Left cardiac atrium (tissue), 4 donors: ENCODE results near the gene LRRC57. TPM values are rescaled to one million over a fixed set of nuclear protein-coding genes. Genes with fewer than 3 reads are reported as not detected.

Experiments used
- ATAC-seq, 2 donors: fragments of 200-7000 bp; cut with Tn5 transposase; one replicate each; pipeline ENCODE4 v1.9.1; 2020; ENCODE audit warnings: mild to moderate bottlenecking in 2 of 2, moderate library complexity in 2 of 2
- DNase-seq: peaks from one replicate; pipeline ENCODE4 v3.0.0-alpha.2; 2020
- intact Hi-C, 2 donors: fragments of 100-400 bp; cut with DNase I; formaldehyde crosslinking; loops; one replicate each; pipeline versions ENCODE4 v1.14.1 to v1.15.1; 2022 to 2023
- long read RNA-seq: library from polyadenylated mRNA; unstranded; transcript quantifications from one replicate; pipeline ENCODE4 v2.0.0, GENCODE V29; 2021
- total RNA-seq, 2 donors: library from RNA; stranded (reverse); fragmentation: NEBNext Ultra II Directional; extraction: Animal tissue kit (Norgen Biotek cat#: 25700); gene quantifications; one replicate each; pipeline ENCODE4 v1.2.1, GENCODE V29; 2021
- donor health status: DM: no; HTN: yes; CAD: no.
- donor health status: DM: no; HTN: yes; CAD: no; lungs with severe emphysema.
- donor health status: DM: yes; HTN: yes; CAD: no.
- donor health status: Dilated cardiomyopathy.

The LRRC57 gene
- 10 to 100 TPM; 13.8 to 15.6 TPM for total RNA-seq
- long read RNA-seq, full-length matches to known transcripts = 7 of 9 reads
- long read RNA-seq, partial matches to known transcripts = 0 of 9 reads
- long read RNA-seq, other reads (novel, unspliced or antisense) = 2 of 9 reads

DNA sequence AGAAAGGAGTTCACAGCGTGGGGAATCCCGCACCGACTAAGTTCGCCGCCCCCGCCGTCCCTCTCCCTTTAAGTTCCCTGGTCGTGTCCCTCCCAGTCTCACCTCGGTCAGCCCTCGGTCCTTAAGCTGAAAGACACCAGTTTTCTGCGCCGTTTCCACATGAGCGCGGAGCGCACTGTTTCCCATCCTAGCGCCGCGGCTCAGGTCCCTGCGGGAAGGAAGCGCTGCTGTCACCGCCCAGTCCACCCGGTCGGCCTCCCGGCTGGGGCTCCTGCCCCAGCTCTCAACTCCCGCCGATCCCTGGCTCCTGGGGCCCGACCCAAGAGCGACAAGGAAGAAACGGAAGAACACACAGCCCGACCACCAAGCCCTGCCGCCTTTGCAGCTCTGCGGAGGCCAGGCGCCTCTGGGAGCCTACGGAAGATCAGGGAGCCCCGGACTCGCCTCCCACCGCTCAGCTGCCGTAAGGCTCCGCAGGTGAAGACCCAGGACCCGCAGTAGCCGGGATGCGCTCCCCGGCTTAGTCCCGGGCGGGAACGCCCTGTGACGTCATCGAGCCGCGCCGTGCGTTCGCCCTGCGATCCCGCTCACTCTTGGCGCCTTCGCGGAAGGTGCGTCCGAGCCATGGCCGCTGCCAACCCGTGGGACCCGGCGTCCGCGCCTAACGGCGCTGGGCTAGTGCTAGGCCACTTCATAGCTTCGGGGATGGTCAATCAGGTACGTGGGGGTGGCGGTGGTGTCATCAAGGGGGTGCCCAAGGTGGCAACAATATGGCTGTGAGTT is at the start of gene LRRC57, which contains the start of gene HAUS2:
Gene LRRC57, minus strand, starts transcription at position 545 of the 783 bp plus-strand sequence. Its CDS starts 359 bp downstream, at position 186.
Gene HAUS2, plus strand, starts transcription at position 590 of the 783 bp plus-strand sequence. Its CDS starts 35 bp downstream, at position 625.
- intact Hi-C loops = loop anchor here (1.0 to 10.0 kb wide), 3 partner anchors 26 to 106 kb away; partner anchors contain the start of gene STARD9 (in 1 of the 2)
- DNase-seq (peak; percentile 93), ATAC-seq (peak; percentile 97)

GRCh38 chr15:42595626-42596240 is 47.1 kb upstream of the LRRC57 start:
- ATAC-seq (peak; percentile 48 to 68), DNase-seq (peak; percentile 43)
- intact Hi-C loops = no loop called here

DNA sequence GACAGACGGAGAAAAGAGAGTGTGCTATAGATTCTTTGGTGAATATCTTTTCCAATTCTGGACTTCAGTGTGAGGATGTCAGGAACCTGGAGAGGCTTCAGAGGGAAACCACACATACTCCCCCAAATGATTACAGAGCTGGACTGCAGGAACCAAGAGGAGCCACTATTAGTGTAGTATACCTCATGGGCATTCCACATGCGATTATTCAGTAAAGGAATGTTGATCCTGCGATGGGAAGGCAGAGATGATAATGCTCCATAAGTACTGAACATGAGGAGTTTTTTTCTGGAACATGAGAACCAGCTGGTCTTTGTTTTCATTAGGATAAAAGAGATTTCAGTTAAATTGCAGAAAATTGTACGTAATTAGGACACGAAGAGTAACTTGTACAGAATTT is 45.5 kb upstream of the LRRC57 start:
- intact Hi-C loops = no loop called here

DNA sequence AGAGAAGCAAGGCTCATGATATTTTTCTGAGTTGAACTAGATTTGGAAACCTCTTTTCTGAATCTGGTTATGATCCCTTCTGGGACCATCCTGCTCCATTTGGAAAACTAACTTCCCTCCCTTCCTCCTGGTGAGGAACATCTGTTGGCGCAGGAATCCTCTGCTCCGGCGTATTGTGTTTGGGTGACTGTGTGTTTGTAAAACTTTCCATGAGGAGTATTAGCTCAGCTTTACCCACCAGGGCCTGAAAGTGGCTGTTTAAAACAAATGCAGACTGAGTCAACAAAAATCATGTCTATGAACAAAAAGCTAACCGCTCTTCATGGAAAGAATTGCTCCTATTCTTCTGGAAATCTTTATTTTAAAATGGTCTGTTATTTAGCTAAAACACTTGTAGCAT is 44.5 kb upstream of the LRRC57 start:
- peak; percentile 58 to 83 for ATAC-seq
- DNase-seq = peak; percentile 55
- intact Hi-C loops = no loop called here

More for the DNA sequence above, 45.5 kb upstream of the LRRC57 start:
- ATAC-seq = no peak
- no peak for DNase-seq

- DNase-seq = no peak
- no peak for ATAC-seq
- intact Hi-C loops = no loop called here
These were observed 44.1 kb upstream of the LRRC57 start for GRCh38 chr15:42592716-42593115.

DNA sequence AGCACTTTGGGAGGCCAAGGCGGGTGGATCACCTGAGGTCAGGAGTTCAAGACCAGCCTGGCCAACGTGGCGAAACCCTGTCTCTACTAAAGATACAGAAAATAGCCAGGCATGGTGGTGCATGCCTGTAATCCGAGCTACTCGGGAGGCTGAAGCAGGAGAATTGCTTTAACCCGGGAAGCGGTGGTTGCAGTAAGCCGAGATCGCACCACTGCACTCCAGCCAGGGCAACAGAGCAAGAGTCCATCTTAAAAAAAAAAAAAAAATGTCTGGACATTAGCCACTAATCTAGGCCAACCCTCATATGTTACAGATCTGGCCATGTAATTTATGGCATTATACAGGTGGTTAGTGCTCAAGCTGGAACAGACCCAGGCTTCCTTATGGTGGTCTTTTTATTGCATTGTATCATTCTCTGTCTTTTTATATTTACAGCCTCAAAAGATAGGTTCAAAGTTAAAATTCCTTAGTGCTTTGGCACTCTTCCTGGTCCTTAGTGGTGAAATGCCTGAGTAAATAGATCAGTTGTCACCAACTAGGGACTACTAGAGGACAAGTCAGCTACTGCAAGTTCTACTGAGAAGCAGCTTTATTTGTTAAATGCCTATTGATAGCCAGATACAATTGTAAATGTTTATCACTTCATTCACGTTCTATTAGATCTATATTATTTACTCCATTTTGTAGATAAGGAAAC is 42.8 kb upstream of the LRRC57 start:
- DNase-seq (no peak), ATAC-seq (peak in 1 of 2 donors; percentile 60)
- intact Hi-C loops = no loop called here

DNA sequence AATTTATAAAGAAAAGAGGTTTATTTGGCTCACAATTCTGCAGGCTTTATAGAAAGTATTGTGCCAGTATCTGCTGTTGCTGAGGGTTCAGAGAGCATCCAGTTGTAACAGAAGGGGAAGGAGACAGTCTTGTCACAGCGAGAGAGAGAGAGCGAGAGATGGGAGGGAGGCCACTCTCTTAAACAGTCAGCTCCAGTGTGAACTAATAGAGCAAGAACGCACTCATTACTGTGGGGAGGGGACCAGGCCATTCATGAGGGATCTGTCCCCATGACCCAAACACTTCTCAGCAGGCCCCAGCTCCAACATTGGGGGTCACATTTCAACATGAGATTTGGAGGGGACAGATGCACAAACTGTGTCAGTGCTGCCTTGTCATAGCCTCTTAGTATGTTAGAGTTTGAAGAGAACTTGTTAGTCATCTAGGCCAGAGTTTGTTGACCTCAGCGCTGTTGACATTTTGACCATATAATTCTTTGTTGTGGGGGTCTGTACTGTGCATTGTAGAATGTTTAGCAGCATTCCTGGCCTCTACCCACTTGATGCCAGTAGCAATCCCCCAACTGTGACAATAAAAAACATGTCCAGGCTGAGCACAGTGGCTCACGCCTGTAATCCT is 42.1 kb upstream of the LRRC57 start:
- DNase-seq (no peak), ATAC-seq (no peak)
- intact Hi-C loops = no loop called here

GRCh38 chr15:42584031-42584765 is 35.6 kb upstream of the LRRC57 start:
- intact Hi-C loops = no loop called here
- ATAC-seq (no peak), DNase-seq (no peak)

DNA sequence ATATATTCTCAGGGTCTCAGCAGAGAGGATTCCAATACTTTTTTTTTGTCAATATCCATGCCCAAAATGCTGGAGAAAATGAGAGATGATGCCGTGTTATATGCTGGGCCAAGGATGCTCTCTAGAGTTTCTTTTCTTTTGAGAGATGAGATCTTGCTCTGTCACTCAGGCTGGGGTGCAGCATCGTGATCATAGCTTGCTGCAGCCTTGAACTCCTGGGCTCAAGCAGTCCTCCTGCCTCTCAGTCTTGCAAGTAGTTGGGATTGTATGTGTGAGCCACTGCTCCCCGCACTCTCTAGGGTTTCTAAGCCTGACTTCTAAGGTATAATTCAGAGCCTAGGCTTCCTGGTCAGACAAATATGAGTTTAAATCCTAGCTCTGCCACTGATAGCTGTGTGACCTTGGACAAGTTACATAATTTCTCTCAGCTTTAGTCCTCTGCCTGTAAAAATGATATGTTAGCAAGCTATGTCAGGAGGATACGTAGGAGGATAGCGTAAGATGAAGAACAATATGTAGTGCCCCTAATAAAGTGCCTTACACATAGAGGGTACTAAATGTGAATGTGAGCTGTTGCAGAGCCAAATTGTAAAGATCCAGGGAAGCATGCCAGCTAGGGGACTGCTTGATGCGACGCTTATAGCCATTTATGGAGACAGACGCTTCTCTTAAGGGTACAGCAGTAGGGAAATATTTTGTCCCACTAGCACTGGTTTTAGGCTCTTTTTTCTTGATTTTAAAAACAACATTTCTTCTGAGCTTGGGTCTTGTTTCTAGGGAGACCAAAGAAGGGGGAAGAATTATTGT is 34.2 kb upstream of the LRRC57 start:
- ATAC-seq = no peak
- DNase-seq = no peak
- intact Hi-C loops = no loop called here

GRCh38 chr15:42581272-42581730 is 32.7 kb upstream of the LRRC57 start:
- peak; percentile 94 to 96 for ATAC-seq
- DNase-seq = peak; percentile 92
- intact Hi-C loops = no loop called here

- intact Hi-C loops = no loop called here
- DNase-seq (no peak), ATAC-seq (no peak)
These were observed 30.5 kb upstream of the LRRC57 start for GRCh38 chr15:42578984-42579537.

- no peak for ATAC-seq
- intact Hi-C loops = no loop called here
These were observed 29.0 kb upstream of the LRRC57 start for GRCh38 chr15:42577514-42578031.

GRCh38 chr15:42576776-42577175 is 28.2 kb upstream of the LRRC57 start:
- intact Hi-C loops = no loop called here
- DNase-seq (no peak), ATAC-seq (no peak)

More at GRCh38 chr15:42577514-42578031, 29.0 kb upstream of the LRRC57 start:
- DNase-seq = no peak

DNA sequence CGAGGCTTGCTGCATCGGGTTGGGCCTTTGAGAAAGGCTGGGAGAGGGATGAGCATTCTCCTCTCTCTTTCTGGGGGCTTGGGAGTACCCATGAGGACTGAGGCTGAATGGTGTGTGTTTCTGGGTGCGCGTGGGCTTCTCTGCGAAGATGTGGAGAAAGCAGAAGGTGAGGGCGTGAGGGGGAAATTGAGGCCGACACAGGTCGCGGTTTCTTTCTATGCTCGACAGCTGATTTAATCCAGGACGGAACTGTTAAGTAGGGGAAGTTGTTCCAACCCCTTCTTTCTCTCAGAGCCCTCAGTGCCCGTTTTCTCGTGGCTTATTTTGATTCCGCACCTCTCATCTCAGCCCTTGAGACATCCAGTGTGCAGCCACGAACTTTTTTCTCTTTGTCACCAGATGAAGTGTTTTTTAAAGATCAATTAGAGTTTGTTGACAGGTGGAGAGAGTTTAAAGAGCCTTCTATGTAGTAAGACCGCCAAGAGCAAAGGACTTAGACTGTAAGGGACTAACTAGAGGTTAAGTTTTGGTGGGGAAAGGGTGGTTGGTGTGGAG is 27.5 kb upstream of the LRRC57 start:
- ATAC-seq (no peak), DNase-seq (no peak)
- intact Hi-C loops = no loop called here

DNA sequence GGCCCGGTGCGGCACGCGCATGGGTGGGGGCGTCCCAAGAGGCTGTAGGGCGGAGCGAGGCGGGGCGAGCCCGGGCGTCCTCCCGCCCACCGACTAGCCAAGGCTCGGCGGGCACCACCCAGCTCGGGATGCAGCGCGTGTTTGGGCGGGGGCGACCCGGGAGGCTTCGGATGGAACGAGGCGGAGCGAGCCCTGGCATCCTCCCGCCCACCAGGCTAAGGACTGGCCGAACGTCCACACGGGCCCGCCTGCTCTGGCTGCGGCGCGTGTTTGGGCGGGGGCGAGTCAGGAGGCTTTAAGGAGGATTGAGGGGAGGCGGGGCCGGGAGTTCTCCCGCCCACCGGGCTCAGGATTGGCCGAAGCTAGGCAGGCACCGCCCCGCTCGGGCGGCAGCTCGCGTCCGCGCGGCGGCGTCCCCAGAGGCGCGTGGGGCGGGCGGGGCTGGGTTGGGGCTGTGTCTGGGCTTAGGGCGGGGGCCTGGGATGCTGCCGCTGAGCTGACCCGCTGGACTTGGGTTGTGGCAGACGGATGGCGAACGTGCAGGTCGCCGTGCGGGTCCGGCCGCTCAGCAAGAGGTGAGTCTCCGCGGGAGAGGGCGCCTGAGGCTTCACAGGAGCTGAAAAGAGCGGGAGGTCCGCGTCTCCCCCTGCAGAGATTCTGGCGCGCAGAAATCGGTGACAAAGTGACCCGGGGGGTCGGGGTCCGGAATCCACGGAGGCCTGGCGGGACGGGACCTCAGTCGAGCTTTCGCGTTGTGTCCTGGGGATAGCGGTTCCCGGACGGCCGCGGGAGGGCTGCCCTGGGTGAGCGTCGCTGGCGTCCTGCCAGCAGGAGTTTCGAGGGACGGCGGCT is 26.8 kb upstream of the LRRC57 start, which contains the start of gene STARD9:
Gene STARD9, plus strand, starts transcription at position 419 of the 852 bp plus-strand sequence. Its CDS starts 110 bp downstream, at position 529.
- DNase-seq (peak; percentile 99), ATAC-seq (peak; percentile 96 to 97)
- intact Hi-C loops = loop anchor here in 1 of 2 donors (2.0 kb wide), 1 partner anchor 27 kb away; the partner anchor contains the start of genes HAUS2 and LRRC57

DNA sequence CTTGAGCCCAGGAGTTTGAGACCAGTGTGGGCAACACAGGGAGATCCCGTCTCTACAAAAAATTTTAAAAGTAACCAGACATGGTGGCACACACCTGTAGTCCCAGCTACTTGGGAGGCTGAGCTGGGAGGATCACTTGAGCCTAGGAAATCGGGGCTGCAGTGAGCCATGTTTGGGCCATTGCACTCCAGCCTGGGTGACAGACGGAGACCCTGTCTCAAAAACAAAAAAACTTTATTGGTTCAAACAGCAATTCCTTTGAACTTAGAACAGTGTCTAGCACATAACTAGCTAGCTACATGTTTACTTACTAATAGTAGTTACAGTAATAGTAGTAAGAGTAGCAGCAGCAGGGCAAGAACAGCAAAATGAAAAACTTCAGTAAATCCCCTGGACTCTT is 10.1 kb upstream of the LRRC57 start:
- no peak for ATAC-seq
- intact Hi-C loops = no loop called here
- DNase-seq = no peak
